NCI-H1092 treated with DMSO at 0.1 percent for 48 hours (cell line): ENCODE results near the gene TM7SF3.
A peak's percentile ranks its signal among the peaks of the same experiment; 100 is the strongest.
"Not testable (repeated sequence)": the region's sequence is repeated elsewhere in the genome, so short reads cannot be mapped to it uniquely, and the experiment has no call there.

Experiments
- DNase-seq: peaks from one replicate; lab custom pipeline; 2025; lab: John Stamatoyannopoulos, UW

Gene TM7SF3

DNA sequence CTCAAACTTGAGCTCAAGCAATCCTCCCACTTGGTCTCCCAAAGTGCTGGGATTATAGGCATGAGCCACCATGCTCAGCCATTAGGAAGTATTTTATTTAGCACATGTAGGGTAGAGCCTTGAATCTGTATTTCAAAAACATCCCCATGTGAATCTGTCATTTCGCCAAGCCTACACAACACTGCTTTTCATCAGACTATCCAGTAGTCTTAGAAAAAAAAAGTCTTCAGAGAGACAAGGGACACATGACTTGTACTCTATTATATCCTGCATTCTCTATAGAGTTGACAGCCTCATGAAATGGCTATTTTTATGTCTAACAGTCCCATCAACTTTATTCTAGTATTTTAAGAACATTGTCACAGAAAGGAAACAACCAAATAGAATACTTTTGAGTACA is 35.4 kb downstream of the TM7SF3 start:
- DNase-seq, result no peak

DNA sequence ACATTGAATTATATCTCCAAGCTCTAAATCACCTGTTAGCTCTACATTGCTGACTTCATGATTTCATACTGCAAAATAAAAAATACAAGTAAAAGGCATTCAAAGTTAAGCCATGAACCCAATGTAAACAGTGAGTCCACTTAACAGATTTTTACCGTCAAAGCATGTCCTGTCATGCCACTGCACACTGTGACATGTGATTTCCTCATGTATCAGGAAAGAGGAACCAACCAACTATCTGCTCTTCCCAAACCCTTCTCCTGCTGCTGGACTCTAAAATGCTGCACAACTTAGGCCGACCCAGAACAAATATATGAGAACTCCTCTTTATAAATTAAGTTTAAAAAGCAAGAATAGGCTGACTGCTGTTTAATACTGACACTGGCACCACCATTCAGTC is 37.5 kb downstream of the TM7SF3 start:
- no peak for DNase-seq

DNA sequence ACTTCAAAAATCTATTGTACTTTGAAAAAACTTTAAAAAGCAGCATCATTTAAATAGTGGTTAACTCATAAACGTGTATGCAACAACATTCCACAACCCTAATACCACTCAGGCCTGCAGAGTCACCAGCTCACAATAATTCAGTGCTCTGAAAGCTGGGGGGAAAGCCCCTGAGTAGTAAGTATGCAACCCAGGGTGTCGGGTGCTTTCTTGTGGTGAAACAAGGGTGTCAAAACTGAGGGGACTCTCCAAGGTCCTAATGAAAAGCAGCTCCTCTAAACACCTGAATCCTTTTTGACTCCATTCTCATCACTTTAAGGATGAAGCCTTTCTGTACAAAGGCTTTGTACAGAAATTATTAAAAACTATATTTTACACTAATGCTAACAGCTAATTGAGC is 42.2 kb downstream of the TM7SF3 start:
- no peak for DNase-seq

DNA sequence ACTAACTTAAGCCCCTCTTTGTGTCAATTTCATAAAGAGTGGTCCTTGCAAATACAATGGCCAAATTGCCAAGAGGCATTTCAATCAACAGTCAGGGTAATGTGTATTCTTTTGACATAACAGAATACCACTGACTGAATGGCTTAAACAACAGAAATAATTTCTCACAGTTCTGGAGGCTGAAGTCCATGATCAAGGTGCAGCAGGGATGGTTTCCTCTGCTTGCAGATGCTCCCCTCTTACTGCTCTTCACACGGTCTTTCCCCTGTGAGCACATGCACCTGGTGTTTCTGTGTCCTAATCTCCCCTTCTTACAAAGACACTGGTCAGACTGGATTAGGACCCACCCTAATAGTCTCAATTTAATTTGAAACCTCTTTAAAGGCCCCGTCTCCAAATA is 44.0 kb downstream of the TM7SF3 start:
- DNase-seq, result no peak

DNA sequence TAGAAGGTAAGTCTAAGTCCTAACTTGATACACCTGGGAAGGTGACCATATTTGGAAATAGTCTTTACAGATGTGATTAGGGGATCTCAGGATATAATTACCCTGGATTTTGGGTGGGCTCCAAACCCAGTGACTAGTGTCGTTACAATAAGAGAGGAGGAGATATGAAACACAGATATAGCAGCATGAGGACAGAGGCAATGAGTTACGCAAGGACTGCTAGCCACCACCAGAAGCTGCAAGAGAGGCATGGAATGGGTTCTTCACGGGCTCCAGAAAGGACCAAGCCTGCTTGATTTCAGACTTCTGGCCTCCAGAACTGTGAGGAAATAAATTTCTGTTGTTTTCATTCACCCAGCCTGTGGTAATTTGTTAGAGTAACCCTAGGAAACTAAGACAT is 47.3 kb downstream of the TM7SF3 start:
- DNase-seq, result no peak

DNA sequence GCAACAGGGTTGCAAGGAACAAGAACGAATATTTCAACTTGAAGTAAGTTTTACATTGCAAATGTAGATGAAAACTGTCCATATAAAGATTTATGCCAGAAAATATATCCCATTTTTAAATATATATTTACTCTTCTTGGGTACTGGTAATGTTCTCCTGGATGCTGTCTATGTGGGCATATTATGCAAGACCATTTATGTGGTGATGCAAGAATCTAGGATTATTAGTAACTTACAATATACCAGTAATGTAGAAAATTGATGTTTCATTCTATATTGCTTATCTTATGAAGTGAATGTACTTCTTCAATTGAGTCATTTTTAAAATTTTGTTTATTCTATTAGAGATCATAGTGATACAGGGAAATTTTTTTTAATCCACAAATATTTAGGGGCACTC is 50.8 kb downstream of the TM7SF3 start:
- DNase-seq, result no peak

DNA sequence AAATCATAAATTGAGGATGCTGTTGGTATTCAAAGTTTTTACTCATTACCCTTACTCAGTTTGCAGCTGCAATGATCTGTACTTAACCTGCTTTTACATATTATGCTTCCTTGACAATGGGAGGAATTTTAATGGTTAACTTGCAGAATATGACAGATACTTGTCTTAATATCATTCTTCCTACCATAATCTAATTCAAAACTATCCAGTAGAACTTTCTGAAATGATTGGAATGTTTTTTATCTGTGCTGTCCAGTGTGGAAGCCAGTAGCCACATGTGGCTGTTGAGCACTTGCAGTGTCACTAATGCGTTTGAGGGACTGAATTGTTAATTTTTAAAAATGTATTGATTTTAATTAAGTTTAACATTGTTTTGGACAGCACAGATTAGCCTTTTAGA is 52.4 kb downstream of the TM7SF3 start:
- DNase-seq, result no peak

DNA sequence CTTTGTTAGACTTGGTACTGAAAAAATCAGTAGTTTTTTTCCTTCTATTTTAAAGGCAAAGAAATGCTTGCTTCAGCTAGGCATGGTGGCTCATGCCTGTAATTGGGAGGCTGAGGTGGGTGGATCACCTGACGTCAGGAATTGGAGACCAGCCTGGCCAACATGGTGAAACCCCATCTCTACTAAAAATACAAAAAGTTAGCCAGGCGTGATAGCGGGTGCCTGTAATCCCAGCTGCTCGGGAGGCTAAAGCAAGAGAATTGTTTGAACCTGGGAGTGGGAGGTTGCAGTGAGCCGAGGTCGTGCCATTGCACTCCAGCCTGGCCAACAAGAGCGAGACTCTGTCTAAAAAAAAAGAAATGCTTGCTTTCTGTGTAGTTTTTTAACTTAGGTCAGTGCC is 52.8 kb downstream of the TM7SF3 start:
- not testable (repeated sequence) for DNase-seq

DNA sequence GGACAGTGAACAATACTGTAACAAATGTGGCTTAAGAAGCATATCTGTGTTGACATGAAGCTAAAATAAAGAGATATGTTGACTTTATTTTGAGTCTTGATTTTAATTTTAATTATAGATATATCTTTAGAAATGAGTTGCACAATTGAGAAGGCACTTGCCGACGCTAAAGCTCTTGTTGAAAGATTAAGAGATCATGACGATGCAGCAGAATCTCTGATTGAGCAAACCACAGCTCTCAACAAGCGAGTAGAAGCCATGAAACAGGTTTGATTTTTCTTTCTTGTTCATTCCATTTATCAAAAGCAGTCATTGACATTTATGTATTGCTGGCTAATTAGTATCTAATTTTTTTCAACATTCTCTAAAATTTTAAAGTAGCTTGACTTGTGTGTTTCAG is 60.2 kb downstream of the TM7SF3 start:
- no peak for DNase-seq

DNA sequence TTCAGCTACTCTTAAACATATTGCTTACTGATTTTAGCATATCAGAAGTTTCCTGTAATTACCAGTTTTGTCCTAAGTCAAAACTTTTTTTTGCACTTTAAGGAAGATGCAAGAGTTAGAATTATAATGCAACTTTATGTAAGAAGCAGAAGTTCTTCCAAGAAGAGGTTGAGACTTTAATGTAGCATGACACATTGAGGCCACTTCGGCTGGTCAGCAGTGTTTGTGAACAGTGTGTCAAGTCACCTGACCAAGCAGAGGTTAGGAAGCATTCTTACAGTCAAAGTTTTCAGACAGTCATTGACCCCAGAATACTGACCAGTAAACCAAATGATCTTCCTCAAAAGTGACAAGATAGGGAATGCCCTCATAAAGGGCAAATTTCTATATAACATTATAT is 60.7 kb downstream of the TM7SF3 start:
- no peak for DNase-seq

DNA sequence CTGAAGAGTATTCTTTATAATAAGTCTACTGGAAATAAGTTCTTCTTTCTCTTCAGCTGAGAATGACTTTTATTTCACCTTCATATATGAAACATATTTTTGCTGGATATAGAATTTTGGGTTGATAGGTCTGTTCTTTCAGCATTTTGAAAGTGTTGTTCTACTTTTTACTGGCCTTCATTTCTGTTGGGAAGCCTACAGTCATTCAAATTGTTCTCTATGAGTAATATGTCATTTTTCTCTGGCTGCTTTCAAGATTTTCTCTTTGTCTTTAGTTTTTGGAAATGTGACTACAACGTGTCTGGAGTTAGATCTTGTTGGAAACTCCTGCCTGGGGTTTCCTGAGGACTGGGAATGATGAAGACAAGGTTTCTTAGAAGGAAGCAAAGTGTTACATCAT is 65.9 kb downstream of the TM7SF3 start:
- DNase-seq, result no peak

DNA sequence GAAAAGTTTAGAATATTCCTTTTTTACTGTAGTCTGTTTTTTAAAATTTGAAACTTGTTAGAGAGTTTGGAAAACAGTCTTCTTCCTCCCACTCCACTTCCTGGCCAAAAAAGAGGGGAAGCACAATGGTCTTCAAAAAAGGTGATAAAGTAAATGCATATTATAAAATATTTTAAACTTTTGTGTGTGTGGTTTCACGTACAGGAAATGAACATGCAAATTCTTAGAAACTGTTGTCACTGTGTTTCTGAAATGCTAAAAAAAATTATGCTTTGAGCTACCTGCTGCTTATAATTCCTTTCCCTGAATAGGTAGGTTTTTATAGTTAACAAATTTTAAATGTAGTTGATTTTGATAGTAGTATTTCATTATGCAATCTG is 73.0 kb downstream of the TM7SF3 start:
- no peak for DNase-seq

DNA sequence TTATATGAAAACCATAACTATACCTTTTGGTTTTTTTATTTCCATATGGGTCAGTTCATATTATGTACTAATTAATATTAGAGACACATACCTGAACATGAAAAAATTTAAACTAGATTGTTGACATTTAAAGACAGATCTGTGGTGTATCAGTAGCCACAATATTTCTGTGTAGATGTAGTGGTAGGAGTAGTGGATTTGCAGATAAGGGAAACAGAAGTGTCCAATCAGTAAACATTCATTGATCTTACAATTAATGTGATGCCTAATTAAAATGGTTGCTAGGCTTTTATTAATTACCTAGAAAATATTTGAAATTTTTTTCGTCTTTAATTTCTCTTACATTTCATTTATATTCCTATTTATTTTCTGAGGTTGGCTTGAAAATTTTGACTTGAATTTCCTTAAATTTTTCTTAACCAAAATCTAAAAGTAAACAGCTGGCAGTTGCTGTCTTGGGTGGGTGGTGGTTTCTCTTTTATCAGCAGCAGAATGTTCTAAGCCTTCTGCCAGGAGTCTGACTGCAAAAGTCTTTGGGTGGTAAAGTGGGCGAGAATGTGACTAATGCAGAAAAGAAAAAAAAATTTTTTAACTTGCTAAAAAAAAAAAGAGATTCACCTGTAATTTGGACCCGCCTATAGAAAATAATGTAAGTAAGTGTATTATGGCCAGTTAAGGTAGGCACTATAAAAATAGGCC is 73.5 kb downstream of the TM7SF3 start:
- DNase-seq, result no peak

DNA sequence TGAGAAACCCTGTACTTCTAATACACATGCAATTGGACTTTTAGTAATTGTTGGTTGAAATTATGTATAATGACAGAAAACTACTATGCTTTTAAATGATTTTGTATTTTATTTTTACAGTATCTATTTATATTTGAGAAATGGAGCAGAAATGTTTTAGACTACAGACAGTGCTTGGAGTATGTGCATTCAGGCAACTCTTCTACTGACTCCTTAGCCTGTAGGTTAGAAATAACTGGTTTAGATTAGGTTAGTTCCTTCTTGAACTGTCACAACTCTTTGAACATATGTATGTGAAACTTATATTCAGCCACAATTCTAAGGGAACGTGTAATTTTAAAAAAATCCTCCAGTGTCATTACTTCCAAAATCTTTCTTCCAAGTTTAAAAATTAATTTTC is 74.2 kb downstream of the TM7SF3 start:
- no peak for DNase-seq

DNA sequence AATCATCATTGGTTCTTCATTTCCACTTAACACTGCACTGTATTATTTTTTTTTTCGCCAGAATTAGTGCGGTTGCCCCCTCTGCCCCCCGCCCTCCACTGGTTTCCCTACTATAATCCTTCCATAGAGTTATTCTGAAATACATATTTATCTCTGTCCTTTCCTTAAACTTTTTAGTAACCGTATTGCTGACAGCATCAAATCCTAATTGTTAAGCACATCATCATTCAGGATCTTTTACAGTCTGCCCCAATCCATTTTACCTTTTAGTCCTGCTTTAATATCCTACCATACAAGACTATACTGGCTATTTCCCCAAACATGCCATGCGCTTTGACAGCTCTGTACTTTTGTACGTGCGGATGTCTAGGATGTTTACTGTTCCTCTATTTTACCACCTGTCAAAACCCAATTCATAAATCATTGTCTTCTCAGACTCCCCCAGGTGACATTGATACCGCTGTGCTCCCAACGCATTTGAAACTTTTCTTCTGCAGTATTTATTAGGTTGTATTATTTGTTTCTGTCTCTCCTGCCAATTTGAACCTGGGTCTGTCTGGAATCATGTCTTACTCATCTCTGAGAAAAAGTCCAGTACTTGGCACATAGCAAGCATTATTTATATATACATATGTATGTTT is 74.9 kb downstream of the TM7SF3 start:
- DNase-seq, result no peak

DNA sequence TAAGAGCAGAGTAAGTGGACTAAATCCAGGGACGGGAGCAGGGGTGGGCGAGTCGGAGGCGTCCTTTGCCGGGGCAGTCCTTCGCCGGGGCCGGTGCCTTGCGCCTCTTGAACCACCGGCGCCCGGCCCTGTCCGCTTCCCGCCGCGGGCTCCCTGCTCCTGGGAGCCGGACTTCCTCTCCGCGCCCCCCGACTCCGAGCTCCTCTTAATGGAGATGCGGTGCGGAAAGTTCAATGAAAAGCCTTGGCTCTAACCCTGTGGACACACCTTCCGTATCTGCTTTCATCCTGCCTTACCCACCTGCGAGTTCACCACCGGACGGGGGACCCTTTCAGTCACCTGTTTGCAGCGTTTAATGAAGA is 75.5 kb downstream of the TM7SF3 start:
- DNase-seq, result no peak

DNA sequence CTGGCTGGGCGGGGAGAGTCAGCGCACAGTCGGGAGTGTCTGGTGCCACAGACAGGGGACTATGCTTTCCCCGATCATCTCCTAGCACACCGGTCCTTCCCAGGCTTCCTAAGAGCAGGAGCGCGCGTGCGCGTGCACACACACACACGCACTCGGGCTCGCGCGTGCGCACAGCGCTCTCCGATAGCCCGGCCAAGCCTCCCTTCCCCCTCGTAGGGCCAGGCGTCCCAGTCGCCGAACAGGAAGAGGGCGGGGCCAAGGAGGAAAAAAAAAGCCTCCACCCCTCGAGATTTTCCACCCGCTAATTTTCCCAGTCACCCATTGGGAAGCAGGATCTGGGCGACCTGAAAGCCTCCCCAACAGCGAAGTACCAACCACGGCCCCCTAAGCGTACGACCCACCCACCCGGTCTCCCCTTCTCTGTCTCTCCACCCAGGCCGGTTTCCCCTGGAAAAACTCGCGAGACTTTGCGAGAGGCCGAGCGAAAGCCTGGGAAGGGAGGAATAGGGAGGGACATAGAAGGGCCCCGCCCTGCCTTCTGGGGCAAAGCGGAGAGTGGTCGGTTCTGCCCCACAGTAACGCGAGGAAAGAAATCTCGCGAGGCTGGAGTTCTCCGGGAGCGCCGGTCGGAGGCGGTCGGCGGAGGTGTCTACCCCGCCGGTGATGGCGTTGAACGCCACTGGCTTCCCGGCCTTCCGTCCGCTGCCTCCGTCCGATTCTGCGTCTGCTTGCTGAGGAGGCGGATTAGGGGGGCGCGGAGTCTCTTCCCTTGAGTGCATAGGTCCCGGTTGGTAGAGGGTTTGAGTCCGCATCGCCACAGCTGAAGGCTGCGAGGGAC is 76.1 kb downstream of the TM7SF3 start, which contains the start of the genes FGFR1OP2 and INTS13:
Gene FGFR1OP2, plus strand, starts transcription at position 608 of the 838 bp plus-strand sequence. CDS start 15,689 bp downstream, outside the sequence.
Gene INTS13, minus strand, starts transcription at position 119 of the 838 bp plus-strand sequence. CDS start 1,178 bp downstream, outside the sequence.
- peak; percentile 98 for DNase-seq

DNA sequence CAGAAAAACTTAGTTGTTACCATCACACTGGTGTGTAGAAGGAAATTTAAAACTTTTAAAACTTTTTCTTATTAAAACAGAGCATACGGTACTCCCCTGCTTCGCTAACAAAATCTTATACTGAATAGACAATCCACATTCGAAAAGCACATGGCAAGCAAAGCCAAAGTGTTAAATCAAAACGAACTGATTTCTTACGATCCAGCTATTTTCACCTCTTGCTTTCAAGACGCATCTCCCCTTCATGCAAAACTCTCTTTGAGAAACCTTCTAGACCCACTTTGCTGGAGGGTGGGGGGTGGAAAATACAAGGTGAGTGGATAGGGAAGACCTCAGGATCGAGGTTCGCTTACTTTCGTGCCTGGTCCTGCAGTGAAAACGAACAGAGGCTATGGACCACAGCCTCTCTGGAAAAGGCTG is 76.7 kb downstream of the TM7SF3 start:
- DNase-seq, result no peak

DNA sequence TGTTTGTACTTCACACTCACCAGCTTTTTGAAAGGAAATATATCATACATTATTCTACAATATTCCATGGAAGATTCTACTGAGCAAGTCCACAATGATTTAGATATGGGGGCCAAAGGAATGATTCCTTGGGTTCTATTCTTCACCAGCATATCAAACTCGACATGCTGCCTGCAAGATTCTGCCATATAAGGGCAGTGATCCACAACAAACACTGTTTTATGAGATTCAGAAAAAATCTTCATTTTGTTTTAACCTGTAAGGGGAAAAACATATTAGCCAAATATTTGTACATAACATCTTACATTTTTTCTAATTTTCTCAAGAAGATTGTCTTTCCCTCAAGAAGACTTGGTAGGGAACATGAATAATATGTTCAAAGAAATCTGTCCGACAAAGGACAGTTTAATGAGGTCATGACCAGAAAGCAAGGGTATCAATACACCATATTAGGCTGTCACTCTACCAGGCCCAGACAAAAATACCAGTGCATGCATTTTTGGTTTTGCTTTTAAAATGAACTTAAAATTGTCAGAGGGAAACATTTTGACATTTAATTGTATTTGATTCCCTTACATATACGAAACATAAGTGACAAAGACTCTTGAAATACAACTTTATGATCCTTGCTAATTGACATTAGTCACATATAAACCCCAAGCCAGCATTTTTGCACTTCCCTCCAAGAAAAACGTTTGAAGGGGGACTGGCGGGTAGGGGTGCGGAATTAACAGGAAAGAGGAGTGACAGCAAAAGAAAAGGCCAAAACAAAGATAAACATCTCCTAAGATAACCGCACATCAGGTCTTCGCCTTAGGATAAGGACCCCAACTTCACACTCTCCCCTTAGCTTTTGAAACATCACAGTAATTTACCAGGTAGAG is 77.4 kb downstream of the TM7SF3 start:
- DNase-seq, result no peak

DNA sequence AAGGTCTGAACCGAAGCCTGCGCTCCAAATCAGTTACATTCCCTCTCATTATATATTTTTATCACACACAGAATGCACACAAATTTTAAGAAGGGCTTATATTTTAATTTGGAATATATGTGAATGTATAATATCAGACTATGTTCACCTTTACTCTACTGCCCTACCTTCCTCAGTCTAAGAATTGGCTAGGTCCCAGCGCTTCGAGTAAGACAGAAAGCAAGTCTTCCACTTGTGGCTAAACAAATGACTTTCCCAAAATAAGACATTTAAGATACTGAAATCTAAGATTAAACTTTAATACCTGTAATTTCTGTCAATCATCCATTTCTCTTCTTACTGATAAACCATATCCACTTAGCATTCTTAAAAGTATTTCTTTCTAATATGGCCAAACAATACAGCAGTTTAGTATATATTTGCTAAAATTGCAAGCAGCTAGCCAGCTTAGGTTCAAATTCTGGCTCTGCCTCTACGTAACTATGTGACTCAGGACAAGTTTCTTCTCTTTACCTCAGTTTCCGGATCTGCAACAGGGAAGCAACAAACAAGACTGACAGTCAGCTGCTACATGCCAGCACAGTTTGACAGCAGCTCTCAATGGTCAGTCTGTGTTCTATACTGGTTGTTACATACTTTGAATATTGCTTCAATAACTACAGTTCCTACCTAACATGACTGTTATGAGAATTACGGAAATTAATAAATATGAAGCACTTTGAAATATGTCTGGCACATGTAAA is 78.4 kb downstream of the TM7SF3 start:
- no peak for DNase-seq

DNA sequence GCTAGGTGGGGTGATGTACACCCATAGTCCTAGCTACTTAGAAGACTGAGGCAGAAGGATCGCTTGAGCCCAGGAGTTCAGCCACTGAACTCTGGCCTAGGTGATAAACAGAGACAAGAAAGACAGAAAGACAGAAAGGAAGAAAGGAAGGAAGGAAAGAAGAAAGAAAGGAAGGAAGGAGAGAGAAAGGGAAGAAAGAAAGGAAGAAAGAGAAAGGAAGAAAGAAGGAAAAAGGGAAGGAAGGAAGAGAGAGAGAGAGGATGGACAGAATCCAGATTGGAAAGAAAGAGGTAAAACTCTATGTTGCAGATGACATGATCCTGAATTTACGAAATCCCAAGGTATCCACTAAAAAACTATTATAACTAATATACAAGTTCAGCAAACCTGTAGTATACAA is 84.6 kb downstream of the TM7SF3 start:
- DNase-seq, result no peak
